Measurements from ENCODE around the gene PLA2G2C.

GRCh38 chr1:20210736-20211460, 24.6 kb upstream of the PLA2G2C start:
- TF ChIP-seq POLR2AphosphoS5 (IDR thresholded peaks at IDR 0.05; ENCODE audit: low read depth, low read length) (no peak), POLR2A (IDR thresholded peaks at IDR 0.05; ENCODE audit: low read depth, low read length) (no peak)
